HG03025 (cell line): Measurements from ENCODE around the gene AGXT.

Experiments
- ATAC-seq: cut with Tn5 transposase; IDR thresholded peaks from one replicate; pipeline ENCODE4 v1.9.1; 2021; ENCODE audit warnings: mild to moderate bottlenecking, moderate library complexity; ENCODE audit not compliant: unreplicated experiment, low FRiP score

The AGXT gene

GRCh38 chr2:240925191-240925567, 56.6 kb downstream of the AGXT start:
- ATAC-seq, result no peak

GRCh38 chr2:240925568-240926515, 57.2 kb downstream of the AGXT start:
- no peak for ATAC-seq

- no peak for ATAC-seq
These were observed 58.1 kb downstream of the AGXT start for GRCh38 chr2:240926516-240927389.

- ATAC-seq, result no peak
These were observed 58.8 kb downstream of the AGXT start for GRCh38 chr2:240927390-240927781.

GRCh38 chr2:240928476-240929363, 60.1 kb downstream of the AGXT start:
- no peak for ATAC-seq

DNA sequence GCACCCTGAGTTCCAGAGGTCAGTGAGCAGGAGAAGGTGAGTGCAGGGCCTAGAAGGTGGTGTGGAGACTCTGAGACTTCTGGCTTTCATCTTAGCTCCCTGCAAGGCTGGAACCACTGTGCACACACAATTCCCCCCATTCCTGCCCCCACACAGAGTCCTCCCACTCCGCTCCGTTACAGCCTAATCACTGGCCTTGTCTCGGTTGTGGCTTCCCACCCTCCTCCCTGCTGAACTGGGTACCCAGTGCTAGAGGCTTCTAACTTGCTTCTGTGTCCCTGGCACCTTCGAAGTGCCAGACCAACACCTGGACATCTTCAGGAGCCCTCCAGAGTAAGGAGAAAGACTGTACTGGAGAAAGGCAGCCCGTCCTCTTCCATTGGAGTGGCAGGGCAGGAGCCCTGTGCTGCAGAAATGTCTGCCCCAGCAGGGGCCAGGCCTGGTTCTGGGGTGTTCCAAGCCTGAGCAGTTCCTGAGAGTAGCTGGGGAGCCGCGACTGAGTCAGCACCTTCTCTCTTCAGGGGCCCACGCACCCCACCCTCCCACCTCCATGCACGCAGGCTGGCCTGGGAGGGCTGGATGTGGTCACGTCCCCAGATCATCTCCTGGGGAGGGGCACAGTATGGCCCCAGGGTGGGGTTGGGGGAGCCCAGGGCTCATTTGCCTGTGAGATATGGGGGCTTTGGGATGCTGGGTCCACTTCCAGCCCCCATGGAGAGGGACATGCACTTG, 60.9 kb downstream of the AGXT start:
- no peak for ATAC-seq
